Measurements from ENCODE around the gene DOK7.
"Not testable (repeated sequence)": the region's sequence is repeated elsewhere in the genome, so short reads cannot be mapped to it uniquely, and the experiment has no call there.

DOK7 gene

GRCh38 chr4:3500634-3501101 is 37.6 kb downstream of the DOK7 start:
- DNase-seq (ENCODE audit: low spot score) (no peak), FAIRE-seq (no peak)

- FAIRE-seq (no peak), DNase-seq (ENCODE audit: low spot score) (no peak)
Observed at GRCh38 chr4:3501126-3501824, 38.2 kb downstream of the DOK7 start.

GRCh38 chr4:3501825-3502425 is 38.8 kb downstream of the DOK7 start:
- FAIRE-seq: no peak
- DNase-seq (ENCODE audit: low spot score): no peak

- FAIRE-seq (no peak), DNase-seq (ENCODE audit: low spot score) (no peak)
Observed at GRCh38 chr4:3502941-3503936, 40.1 kb downstream of the DOK7 start.

- DNase-seq (ENCODE audit: low spot score) (no peak), FAIRE-seq (no peak)
Observed at GRCh38 chr4:3505231-3505630, 42.1 kb downstream of the DOK7 start.

GRCh38 chr4:3508542-3508941 is 45.4 kb downstream of the DOK7 start:
- DNase-seq (ENCODE audit: low spot score) (no peak), FAIRE-seq (no peak)

- DNase-seq (ENCODE audit: low spot score) (no peak), FAIRE-seq (no peak)
Observed at GRCh38 chr4:3510481-3510880, 47.4 kb downstream of the DOK7 start.

- FAIRE-seq: no peak
- no peak for DNase-seq (ENCODE audit: low spot score)
Observed at GRCh38 chr4:3511187-3511586, 48.1 kb downstream of the DOK7 start.

- FAIRE-seq; DNase-seq (ENCODE audit: low spot score): not testable (repeated sequence)
Observed at GRCh38 chr4:3511601-3512000, 48.5 kb downstream of the DOK7 start.

GRCh38 chr4:3512279-3512678 is 49.2 kb downstream of the DOK7 start:
- FAIRE-seq (no peak), DNase-seq (ENCODE audit: low spot score) (no peak)

- DNase-seq (ENCODE audit: low spot score): no peak
- FAIRE-seq: no peak
Observed at GRCh38 chr4:3512719-3513118, 49.6 kb downstream of the DOK7 start.

GRCh38 chr4:3513807-3514206 is 50.7 kb downstream of the DOK7 start:
- no peak for DNase-seq (ENCODE audit: low spot score)
- FAIRE-seq: no peak

GRCh38 chr4:3514221-3514780 is 51.2 kb downstream of the DOK7 start:
- no peak for DNase-seq (ENCODE audit: low spot score)
- FAIRE-seq: no peak

- FAIRE-seq: no peak
- DNase-seq (ENCODE audit: low spot score): no peak
Observed at GRCh38 chr4:3514806-3515501, 51.8 kb downstream of the DOK7 start.

- no peak for FAIRE-seq
- DNase-seq (ENCODE audit: low spot score): no peak
Observed at GRCh38 chr4:3515646-3516045, 52.5 kb downstream of the DOK7 start.

GRCh38 chr4:3516061-3516835 is 53.1 kb downstream of the DOK7 start:
- DNase-seq (ENCODE audit: low spot score) (no peak), FAIRE-seq (no peak)

- no peak for DNase-seq (ENCODE audit: low spot score)
- FAIRE-seq: no peak
Observed at GRCh38 chr4:3516836-3517730, 54.0 kb downstream of the DOK7 start.

GRCh38 chr4:3517731-3518510 is 54.8 kb downstream of the DOK7 start:
- no peak for DNase-seq (ENCODE audit: low spot score)
- no peak for FAIRE-seq

Measured in urothelium cell line (cell line).